Measurements from ENCODE around the gene RFC5.
A peak's percentile ranks its signal among the peaks of the same experiment; 100 is the strongest.
"Not testable (repeated sequence)": the region's sequence is repeated elsewhere in the genome, so short reads cannot be mapped to it uniquely, and the experiment has no call there.

RFC5 gene

GRCh38 chr12:118053071-118053985, 36.8 kb downstream of the RFC5 start:
- no peak for DNase-seq

GRCh38 chr12:118055144-118055557, 38.6 kb downstream of the RFC5 start:
- DNase-seq, result peak; percentile 9 to 52 (median 37)

- no peak for DNase-seq
Measured at GRCh38 chr12:118055865-118056773, 39.6 kb downstream of the RFC5 start.

GRCh38 chr12:118058227-118058626, 41.7 kb downstream of the RFC5 start:
- DNase-seq, result no peak

- DNase-seq, result no peak
Measured at GRCh38 chr12:118058881-118059280, 42.4 kb downstream of the RFC5 start.

GRCh38 chr12:118059341-118060191, 43.1 kb downstream of the RFC5 start:
- peak in 1 of 6 experiments; percentile 18 for DNase-seq

GRCh38 chr12:118060301-118061010, 44.0 kb downstream of the RFC5 start:
- DNase-seq, result peak in 4 of 6 experiments; percentile 17 to 51 (median 37)

- peak; percentile 20 to 49 (median 40) for DNase-seq
Measured at GRCh38 chr12:118061011-118061872, 44.7 kb downstream of the RFC5 start, which contains the start of gene WSB2. Gene WSB2 (minus strand): TSS chr12:118061179. CDS start chr12:118061048, 131 bp downstream.

- DNase-seq, result peak in 2 of 6 experiments; percentile 7 to 18
Measured at GRCh38 chr12:118061873-118062843, 45.7 kb downstream of the RFC5 start.

GRCh38 chr12:118063576-118064391, 47.3 kb downstream of the RFC5 start:
- DNase-seq, result no peak

GRCh38 chr12:118064608-118065007, 48.1 kb downstream of the RFC5 start:
- peak in 2 of 6 experiments; percentile 5 to 24 for DNase-seq

GRCh38 chr12:118065380-118065779, 48.9 kb downstream of the RFC5 start:
- DNase-seq, result no peak

GRCh38 chr12:118068445-118068844, 51.9 kb downstream of the RFC5 start:
- DNase-seq, result no peak

- DNase-seq, result no peak
Measured at GRCh38 chr12:118070650-118071049, 54.1 kb downstream of the RFC5 start.

GRCh38 chr12:118073768-118074167, 57.3 kb downstream of the RFC5 start:
- DNase-seq, result no peak

GRCh38 chr12:118081521-118081920, 65.0 kb downstream of the RFC5 start:
- DNase-seq, result not testable (repeated sequence)
